PC-9 (cell line): Measurements from ENCODE around the gene CXCL16. TPM values are rescaled to one million over a fixed set of nuclear protein-coding genes. Genes with fewer than 3 reads are reported as not detected.

Experiments used
- BruUV-seq: library from RNA; stranded (reverse); fragments of 400-500 nt; replicated peaks from 2 replicates; lab custom pipeline; 2021; lab: Mats Ljungman, UMichigan
- CTCF ChIA-PET: fragments of 300-600 bp; sonication (Branson Sonifier 250); formaldehyde crosslinking; loops from one replicate; lab custom pipeline; 2022; ENCODE audit warnings: antibody characterized with exemption; lab: Charles Lee
- POLR2A ChIA-PET: fragments of 300-600 bp; sonication (Branson Sonifier 250); formaldehyde crosslinking; loops from one replicate; lab custom pipeline; 2022; ENCODE audit warnings: antibody characterized with exemption; ENCODE audit not compliant: unreplicated experiment; lab: Charles Lee
- DNase-seq, 2 experiments: peaks; one replicate each; pipeline versions ENCODE4 v3.0.0 to v3.0.0-alpha.2; 2015 to 2022; ENCODE audit warnings: mixed read lengths in 1 of 2
- H2AFZ ChIP-seq: fragments of 200-600 bp; sonication (generic); 2 replicates; pipeline ENCODE4 v1.8.1; 2017; ENCODE audit warnings: antibody characterized with exemption
- H3F3A ChIP-seq: fragments of 200-600 bp; sonication (generic); 2 replicates; pipeline ENCODE4 v1.8.1; 2017; ENCODE audit warnings: antibody characterized with exemption, mild to moderate bottlenecking, low read depth; ENCODE audit not compliant: insufficient read depth
- H3K27ac ChIP-seq: fragments of 200-600 bp; sonication (generic); 2 replicates; pipeline ENCODE4 v1.6.1; 2016; ENCODE audit warnings: mixed run types
- H3K27me3 ChIP-seq: fragments of 200-600 bp; sonication (generic); 2 replicates; pipeline ENCODE4 v1.6.1; 2016; ENCODE audit warnings: low read depth, mixed run types; ENCODE audit not compliant: insufficient read depth
- H3K36me3 ChIP-seq: fragments of 200-600 bp; sonication (generic); 2 replicates; pipeline ENCODE4 v1.6.1; 2016; ENCODE audit warnings: low read depth, mixed run types
- H3K4me1 ChIP-seq: fragments of 200-600 bp; sonication (generic); replicated peaks from 2 replicates; pipeline ENCODE4 v1.6.1; 2016; ENCODE audit warnings: mixed run types; ENCODE audit not compliant: insufficient read depth
- H3K4me2 ChIP-seq: fragments of 200-600 bp; sonication (generic); 2 replicates; pipeline ENCODE4 v1.6.1; 2017; ENCODE audit warnings: mixed run types
- H3K4me3 ChIP-seq: fragments of 200-600 bp; sonication (generic); 2 replicates; pipeline ENCODE4 v1.6.1; 2016; ENCODE audit warnings: mixed run types
- H3K79me2 ChIP-seq: fragments of 200-600 bp; sonication (generic); 2 replicates; pipeline ENCODE4 v1.6.1; 2017; ENCODE audit warnings: low read depth, mixed run types
- H3K9me2 ChIP-seq: fragments of 200-600 bp; sonication (generic); 2 replicates; pipeline ENCODE4 v1.8.1; 2017; ENCODE audit warnings: mild to moderate bottlenecking; ENCODE audit not compliant: insufficient read depth
- H3K9me3 ChIP-seq: fragments of 200-600 bp; sonication (generic); 2 replicates; pipeline ENCODE4 v1.8.1; 2016; ENCODE audit warnings: low read depth; ENCODE audit not compliant: insufficient read depth
- H4K20me1 ChIP-seq: fragments of 200-600 bp; sonication (generic); 2 replicates; pipeline ENCODE4 v1.8.1; 2017; ENCODE audit not compliant: insufficient read depth
- EZH2 ChIP-seq: fragments of 200-600 bp; sonication (generic); IDR thresholded peaks from 2 replicates; pipeline ENCODE4 v1.8.0; 2017; ENCODE audit warnings: antibody characterized with exemption, low read depth
- intact Hi-C: fragments of 100-400 bp; cut with micrococcal nuclease; formaldehyde crosslinking; loops from one replicate; pipeline ENCODE4 v1.10.0; 2022; ENCODE audit not compliant: unreplicated experiment
- total RNA-seq: library from RNA; stranded (reverse); gene quantifications from 2 replicates; pipeline ENCODE4 v1.2.3, GENCODE V29; 2021
- TF ChIP-seq, protein P1 (sequence below): fragments of 200-600 bp; sonication (generic); conservative IDR thresholded peaks from 2 replicates; pipeline ENCODE4 v1.6.1; 2017; ENCODE audit warnings: mixed run types, antibody characterized with exemption, mild to moderate bottlenecking, moderate library complexity

CXCL16 gene
- total RNA-seq, 1 experiment from 2014 or later = 52.4 TPM

DNA sequence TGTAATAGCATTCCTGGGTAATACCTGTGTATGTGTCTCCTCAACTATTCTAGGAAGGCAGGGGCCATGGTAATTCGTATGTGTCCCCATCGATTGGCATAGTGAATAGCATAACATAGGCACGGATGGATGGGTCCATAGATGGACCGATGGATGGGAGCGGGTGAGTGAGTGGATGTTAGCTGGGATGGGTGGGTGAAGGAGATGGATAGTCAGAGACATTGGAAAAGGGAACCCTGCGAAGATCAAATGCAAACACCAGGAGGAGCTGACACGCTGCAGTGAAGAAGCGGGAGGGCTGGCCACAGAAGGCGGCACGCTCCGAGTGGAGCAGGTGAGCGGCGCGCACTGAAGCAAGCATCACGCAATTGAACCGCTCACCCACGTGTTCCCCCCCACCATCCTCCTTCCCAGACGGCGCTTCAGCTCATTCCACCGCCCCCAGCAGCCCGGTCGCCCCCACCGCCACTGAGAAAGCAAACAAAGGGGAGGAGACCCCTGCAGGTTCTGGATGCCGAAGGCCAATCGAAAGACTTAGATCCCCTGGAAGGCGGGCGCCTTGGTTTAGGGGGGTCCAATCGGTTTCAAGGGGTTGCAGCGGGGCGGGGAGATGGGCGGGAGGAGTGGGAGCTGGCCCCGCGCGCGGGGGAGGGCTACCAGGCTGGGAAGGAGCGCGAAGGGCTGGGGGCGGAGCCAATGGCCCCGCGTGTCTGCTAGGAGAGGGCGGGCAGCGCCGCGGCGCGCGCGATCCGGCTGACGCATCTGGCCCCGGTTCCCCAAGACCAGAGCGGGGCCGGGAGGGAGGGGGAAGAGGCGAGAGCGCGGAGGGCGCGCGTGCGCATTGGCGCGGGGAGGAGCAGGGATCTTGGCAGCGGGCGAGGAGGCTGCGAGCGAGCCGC, 29.7 kb downstream of the CXCL16 start, which contains the start of gene ARRB2:
Gene ARRB2 (plus strand): TSS at position 839 of the 899 bp plus-strand sequence. CDS start 90 bp downstream, outside the sequence.
- Histone ChIP-seq H3K79me2 (peaks cover 1% of the 10 kb centered on the region; the same call in 1 of the 2 replicates), H3K9me2 (no peaks in the 10 kb centered on the region), H3F3A (peaks cover 43% of the 10 kb centered on the region), H3K36me3 (no peaks in the 10 kb centered on the region), H3K4me2 (peak within 1 kb of the TSS; percentile 83), H3K4me3 (peak within 1 kb of the TSS; percentile 73), H3K27ac (peak within 1 kb of the TSS; percentile 56), H2AFZ (peak within 1 kb of the TSS; percentile 81), H3K4me1 (peaks cover 17% of the 10 kb centered on the region), H4K20me1 (no peaks in the 10 kb centered on the region), H3K27me3 (no peaks in the 10 kb centered on the region), H3K9me3 (no peaks in the 10 kb centered on the region)
- ChIA-PET POLR2A (interaction anchor here (0.5 to 1.2 kb wide), 10 partner anchors 22 to 600 kb away, joined by 3 to 10 read pairs (median 4); partner anchors contain the start of genes PLD2, PSMB6 and ZNF594), CTCF (interaction anchor here (0.5 to 1.4 kb wide), 6 partner anchors 28 to 966 kb away, joined by 3 to 18 read pairs (median 4); partner anchors contain the start of gene CHRNE)
- TF ChIP-seq EZH2 = no peak
- TF ChIP-seq, protein P1, sequence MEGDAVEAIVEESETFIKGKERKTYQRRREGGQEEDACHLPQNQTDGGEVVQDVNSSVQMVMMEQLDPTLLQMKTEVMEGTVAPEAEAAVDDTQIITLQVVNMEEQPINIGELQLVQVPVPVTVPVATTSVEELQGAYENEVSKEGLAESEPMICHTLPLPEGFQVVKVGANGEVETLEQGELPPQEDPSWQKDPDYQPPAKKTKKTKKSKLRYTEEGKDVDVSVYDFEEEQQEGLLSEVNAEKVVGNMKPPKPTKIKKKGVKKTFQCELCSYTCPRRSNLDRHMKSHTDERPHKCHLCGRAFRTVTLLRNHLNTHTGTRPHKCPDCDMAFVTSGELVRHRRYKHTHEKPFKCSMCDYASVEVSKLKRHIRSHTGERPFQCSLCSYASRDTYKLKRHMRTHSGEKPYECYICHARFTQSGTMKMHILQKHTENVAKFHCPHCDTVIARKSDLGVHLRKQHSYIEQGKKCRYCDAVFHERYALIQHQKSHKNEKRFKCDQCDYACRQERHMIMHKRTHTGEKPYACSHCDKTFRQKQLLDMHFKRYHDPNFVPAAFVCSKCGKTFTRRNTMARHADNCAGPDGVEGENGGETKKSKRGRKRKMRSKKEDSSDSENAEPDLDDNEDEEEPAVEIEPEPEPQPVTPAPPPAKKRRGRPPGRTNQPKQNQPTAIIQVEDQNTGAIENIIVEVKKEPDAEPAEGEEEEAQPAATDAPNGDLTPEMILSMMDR = peak; percentile 71
- intact Hi-C loops = loop anchor here (1.0 to 10.0 kb wide), 8 partner anchors 21 to 239 kb away; partner anchors contain the start of genes CHRNE, CXCL16, GGT6 and MED11
- no TSS peak for BruUV-seq
- peak; percentile 91 to 99 for DNase-seq

DNA sequence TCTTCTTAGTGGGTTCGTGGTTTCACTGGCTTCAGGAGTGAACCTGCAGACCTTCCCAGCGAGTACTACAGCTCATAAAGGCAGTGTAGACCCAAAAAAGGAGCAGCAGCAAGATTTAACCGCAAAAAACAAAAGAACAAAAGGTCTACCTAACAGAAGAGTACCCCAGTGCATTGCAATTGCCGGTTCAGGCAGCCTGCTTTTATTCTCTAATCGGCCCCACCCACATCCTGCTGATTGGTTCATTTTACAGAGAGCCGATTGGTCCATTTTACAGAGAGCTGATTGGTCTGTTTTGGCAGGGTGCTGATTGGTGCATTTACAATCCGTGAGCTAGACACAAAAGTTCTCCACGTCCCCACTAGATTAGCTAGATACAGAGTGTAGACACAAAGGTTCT, 31.3 kb downstream of the CXCL16 start:
- DNase-seq = no peak
- Histone ChIP-seq H3K9me2 (no peaks in the 10 kb centered on the region), H3K36me3 (no peaks in the 10 kb centered on the region), H3F3A (peaks cover 37% of the 10 kb centered on the region), H2AFZ (no peak overlapping the region), H3K27ac (no peak overlapping the region), H3K27me3 (no peaks in the 10 kb centered on the region), H3K4me1 (peaks cover 23% of the 10 kb centered on the region), H3K4me2 (no peak overlapping the region), H3K79me2 (peaks cover 17% of the 10 kb centered on the region), H4K20me1 (no peaks in the 10 kb centered on the region), H3K9me3 (no peaks in the 10 kb centered on the region), H3K4me3 (no peak overlapping the region)
- no peak for TF ChIP-seq EZH2
- BruUV-seq = no TSS peak
- POLR2A ChIA-PET = interaction anchor here (0.5 to 0.7 kb wide), 2 partner anchors 83 to 172 kb away, joined by 5 to 8 read pairs; no protein-coding TSS in a partner anchor
- CTCF ChIA-PET = no interaction called here
- intact Hi-C loops = loop anchor here (10.0 kb wide), 1 partner anchor 144 kb away; the partner anchor contains the start of gene GGT6

DNA sequence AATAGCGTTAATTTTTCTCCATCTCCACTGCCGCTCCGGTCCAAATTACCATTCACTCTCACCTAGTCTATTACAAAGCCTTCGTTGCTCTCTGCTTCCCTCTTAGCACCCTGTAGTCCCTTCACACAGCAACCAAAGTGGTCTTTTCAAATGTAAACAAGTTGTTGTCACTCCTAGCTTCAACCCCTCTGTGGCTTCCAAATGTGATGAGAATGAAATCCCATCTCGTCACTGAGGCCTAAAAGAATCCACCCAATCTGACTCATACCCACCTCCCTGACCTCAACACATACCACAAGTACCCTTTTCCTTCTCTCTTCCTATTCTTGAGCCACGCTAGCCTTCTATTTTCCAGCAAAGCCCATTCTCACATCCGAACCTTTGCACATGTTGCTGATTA, 33.6 kb downstream of the CXCL16 start:
- no peaks in the 10 kb centered on the region for H3K36me3 ChIP-seq
- no peaks in the 10 kb centered on the region for H3K9me2 ChIP-seq
- H3K79me2 ChIP-seq = peaks cover 40% of the 10 kb centered on the region
- no peaks in the 10 kb centered on the region for H3K27me3 ChIP-seq
- intact Hi-C loops = loop anchor here (10.0 kb wide), 1 partner anchor 141 kb away; the partner anchor contains the start of gene GGT6
- H2AFZ ChIP-seq = no peak overlapping the region
- BruUV-seq = no TSS peak
- H3K4me1 ChIP-seq = peaks cover 30% of the 10 kb centered on the region
- no peaks in the 10 kb centered on the region for H3K9me3 ChIP-seq
- no peak for TF ChIP-seq EZH2
- TF ChIP-seq, protein P1 = no peak
- ChIA-PET POLR2A (no interaction called here), CTCF (interaction anchor here (0.5 kb wide), 1 partner anchor 357 kb away, joined by 4 read pairs; no protein-coding TSS in a partner anchor)
- no peak overlapping the region for H3K4me2 ChIP-seq
- H4K20me1 ChIP-seq = peaks cover 7% of the 10 kb centered on the region; the same call in 1 of the 2 replicates
- no peak for DNase-seq
- H3F3A ChIP-seq = peaks cover 37% of the 10 kb centered on the region
- no peak overlapping the region for H3K27ac ChIP-seq
- no peak overlapping the region for H3K4me3 ChIP-seq
